Vagina (tissue), 2 donors: ENCODE measurements around the gene EIF3K.

ENCODE experiments used
- POLR2A ChIP-seq, 2 donors: fragments of 450-650 bp; IDR thresholded peaks; one replicate each; pipeline ENCODE4 v1.6.1; 2017; ENCODE audit warnings: antibody characterized with exemption in 2 of 2, mild to moderate bottlenecking in 2 of 2, moderate library complexity in 2 of 2
- TF ChIP-seq, protein P1 (sequence below), 3 experiments: fragments of 450-650 bp in 2 of 3; fragments of 200-600 bp in 1 of 3; sonication (generic) in 1 of 3; IDR thresholded peaks; one replicate each; pipeline ENCODE4 v1.5.1; 2017 to 2019; ENCODE audit warnings: antibody characterized with exemption in 3 of 3, mild to moderate bottlenecking in 2 of 3, moderate library complexity in 2 of 3

DNA sequence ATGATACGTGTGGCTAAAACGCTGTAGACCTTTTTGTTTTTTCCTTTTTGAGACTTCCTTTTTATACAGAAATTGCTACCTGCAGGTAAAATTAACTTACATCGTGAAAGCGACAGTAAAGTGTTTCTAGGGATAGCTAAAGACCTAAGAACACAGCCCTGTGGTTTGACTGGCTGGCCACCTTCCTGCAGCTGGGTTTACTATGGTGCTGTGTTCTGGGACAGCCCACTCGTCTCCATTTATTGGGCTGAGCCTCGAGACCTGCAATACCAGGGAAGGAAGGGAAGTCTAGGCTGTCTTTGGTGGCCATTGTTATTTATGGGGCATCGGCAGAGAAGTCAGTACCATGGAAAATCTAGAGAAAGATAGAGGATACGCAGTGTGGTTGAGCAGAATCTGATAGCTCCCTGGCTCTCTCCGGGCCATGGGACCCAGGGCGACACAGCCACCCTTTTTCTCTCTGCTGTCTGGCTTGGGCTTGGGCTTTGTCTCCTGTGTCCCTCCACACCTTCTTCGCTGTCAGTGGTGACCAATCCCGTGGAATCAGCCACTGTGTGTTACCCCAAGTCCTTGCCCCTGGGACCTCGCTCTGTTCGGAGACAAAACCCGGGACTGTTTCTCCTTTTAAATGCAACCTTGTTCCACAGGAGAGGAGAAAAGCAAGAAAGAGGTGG lies 59.4 kb downstream of the EIF3K start:
- TF ChIP-seq, protein P1, sequence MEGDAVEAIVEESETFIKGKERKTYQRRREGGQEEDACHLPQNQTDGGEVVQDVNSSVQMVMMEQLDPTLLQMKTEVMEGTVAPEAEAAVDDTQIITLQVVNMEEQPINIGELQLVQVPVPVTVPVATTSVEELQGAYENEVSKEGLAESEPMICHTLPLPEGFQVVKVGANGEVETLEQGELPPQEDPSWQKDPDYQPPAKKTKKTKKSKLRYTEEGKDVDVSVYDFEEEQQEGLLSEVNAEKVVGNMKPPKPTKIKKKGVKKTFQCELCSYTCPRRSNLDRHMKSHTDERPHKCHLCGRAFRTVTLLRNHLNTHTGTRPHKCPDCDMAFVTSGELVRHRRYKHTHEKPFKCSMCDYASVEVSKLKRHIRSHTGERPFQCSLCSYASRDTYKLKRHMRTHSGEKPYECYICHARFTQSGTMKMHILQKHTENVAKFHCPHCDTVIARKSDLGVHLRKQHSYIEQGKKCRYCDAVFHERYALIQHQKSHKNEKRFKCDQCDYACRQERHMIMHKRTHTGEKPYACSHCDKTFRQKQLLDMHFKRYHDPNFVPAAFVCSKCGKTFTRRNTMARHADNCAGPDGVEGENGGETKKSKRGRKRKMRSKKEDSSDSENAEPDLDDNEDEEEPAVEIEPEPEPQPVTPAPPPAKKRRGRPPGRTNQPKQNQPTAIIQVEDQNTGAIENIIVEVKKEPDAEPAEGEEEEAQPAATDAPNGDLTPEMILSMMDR (IDR thresholded peaks at IDR 0.05) = no peak
- no peak for TF ChIP-seq POLR2A (IDR thresholded peaks at IDR 0.05)
